AG09319 (cell line): Measurements from ENCODE around the gene ZNF71.
"Not testable (repeated sequence)": the region's sequence is repeated elsewhere in the genome, so short reads cannot be mapped to it uniquely, and the experiment has no call there.

ENCODE experiments used
- DNase-seq: peaks from one replicate; pipeline ENCODE4 v3.0.0-alpha.2; 2010; ENCODE audit warnings: low read depth; ENCODE audit errors: extremely low read depth
- TF ChIP-seq, protein P1 (sequence below): IDR thresholded peaks from 2 replicates; pipeline ENCODE4 v1.5.1; 2011; ENCODE audit warnings: low read depth, mild to moderate bottlenecking, inconsistent platforms, low read length, moderate library complexity

Gene ZNF71

DNA sequence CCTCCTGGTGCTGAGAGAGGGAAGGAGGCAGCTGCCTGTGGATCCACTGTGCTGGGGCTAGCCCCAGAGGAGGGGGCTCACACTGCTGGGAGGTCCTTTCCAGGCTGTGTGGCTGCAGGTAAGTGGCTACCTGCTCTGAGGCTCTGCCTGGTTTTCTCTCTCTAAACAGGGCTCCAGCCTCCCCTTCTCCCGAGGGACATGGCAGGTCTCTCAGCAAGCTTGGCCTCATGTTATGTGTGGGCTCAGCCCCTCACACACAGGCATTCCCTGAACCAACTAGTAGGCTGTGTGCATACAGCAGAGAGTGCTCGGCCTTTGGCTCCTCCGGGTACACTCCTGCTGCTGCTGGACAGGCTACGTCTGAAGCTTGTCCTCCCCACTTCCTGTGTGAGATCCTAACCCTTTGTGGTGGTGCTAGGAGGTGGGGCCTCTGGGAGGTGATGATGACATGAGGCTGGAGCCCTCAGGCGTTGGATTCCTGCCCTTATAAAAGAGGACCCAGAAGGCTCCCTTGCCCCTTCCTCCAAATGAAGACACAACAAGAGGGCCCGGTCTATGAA, 72.3 kb downstream of the ZNF71 start:
- TF ChIP-seq, protein P1, sequence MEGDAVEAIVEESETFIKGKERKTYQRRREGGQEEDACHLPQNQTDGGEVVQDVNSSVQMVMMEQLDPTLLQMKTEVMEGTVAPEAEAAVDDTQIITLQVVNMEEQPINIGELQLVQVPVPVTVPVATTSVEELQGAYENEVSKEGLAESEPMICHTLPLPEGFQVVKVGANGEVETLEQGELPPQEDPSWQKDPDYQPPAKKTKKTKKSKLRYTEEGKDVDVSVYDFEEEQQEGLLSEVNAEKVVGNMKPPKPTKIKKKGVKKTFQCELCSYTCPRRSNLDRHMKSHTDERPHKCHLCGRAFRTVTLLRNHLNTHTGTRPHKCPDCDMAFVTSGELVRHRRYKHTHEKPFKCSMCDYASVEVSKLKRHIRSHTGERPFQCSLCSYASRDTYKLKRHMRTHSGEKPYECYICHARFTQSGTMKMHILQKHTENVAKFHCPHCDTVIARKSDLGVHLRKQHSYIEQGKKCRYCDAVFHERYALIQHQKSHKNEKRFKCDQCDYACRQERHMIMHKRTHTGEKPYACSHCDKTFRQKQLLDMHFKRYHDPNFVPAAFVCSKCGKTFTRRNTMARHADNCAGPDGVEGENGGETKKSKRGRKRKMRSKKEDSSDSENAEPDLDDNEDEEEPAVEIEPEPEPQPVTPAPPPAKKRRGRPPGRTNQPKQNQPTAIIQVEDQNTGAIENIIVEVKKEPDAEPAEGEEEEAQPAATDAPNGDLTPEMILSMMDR = no peak
- no peak for DNase-seq

GRCh38 chr19:56668676-56669075, 73.6 kb downstream of the ZNF71 start:
- no peak for DNase-seq
- TF ChIP-seq, protein P1 = no peak

GRCh38 chr19:56670401-56670960, 75.4 kb downstream of the ZNF71 start:
- TF ChIP-seq, protein P1 = no peak
- DNase-seq = no peak

- TF ChIP-seq, protein P1 = no peak
- DNase-seq = no peak
Measured at GRCh38 chr19:56670961-56671612, 76.0 kb downstream of the ZNF71 start.

GRCh38 chr19:56671613-56671994, 76.5 kb downstream of the ZNF71 start, which contains the start of gene ZNF835:
TSS of gene ZNF835 (minus strand) at chr19:56671757. CDS start at chr19:56665198, 6,559 bp downstream.
- no peak for DNase-seq
- TF ChIP-seq, protein P1 = no peak

DNA sequence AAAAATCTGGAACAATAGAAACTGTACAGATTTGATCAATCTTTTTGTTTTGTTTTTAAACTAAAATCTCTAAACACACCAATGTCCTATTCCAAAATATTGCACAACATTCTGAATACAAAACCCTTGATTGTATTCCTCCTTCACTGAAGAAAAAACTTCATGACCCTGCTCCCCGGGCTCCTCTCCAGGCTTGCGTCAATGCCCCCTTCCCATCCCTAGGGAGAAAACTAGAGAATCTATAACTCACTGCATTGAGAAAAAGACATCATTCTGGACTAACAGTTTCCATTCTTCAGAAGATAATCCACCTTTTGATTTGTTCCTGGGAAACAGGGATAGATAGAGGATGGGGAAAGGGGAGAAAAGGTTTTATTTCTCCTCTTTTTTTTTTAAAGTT, 77.5 kb downstream of the ZNF71 start:
- DNase-seq = not testable (repeated sequence)
